ENCODE data around the gene SV2C. TPM values are rescaled to one million over a fixed set of nuclear protein-coding genes. Genes with fewer than 3 reads are reported as not detected.

The SV2C gene
- polyA plus RNA-seq, 1 donor (not counting 4 experiments of a cell fraction or from before 2014, with no cell fraction given): 0.34 TPM

DNA sequence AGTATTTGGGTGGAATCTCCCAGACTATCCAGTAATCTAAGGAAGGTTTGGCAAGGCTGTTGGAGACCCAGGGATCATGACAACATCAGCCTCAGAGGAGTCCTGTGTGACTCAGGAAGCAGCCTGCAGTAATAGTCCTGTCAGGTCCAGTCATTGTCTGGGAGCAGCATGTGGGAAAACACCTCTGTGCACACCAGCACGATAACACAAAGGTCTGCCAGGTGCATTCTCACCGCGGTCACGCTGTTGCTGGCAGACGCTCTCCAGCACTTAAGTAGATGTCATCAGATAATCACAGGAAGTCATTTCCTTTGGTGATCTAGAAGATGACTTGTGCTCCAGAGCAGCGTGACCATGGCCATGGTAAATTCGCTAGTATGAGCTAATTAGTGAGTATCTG is 220.7 kb downstream of the SV2C start:
- H3K9me3 ChIP-seq (ENCODE audit: control insufficient read depth, low read depth, low read length): no peaks in the 10 kb centered on the region
- H3K9me1 ChIP-seq (ENCODE audit: control insufficient read depth, extremely low read depth, insufficient read depth, low read length): no peaks in the 10 kb centered on the region
- H3K27me3 ChIP-seq (ENCODE audit: control insufficient read depth, extremely low read depth, insufficient read depth, low read length): no peaks in the 10 kb centered on the region
- no peak overlapping the region for H3K27ac ChIP-seq (ENCODE audit: control insufficient read depth, insufficient read depth, low read length)
- TF ChIP-seq CTCF (optimal IDR thresholded peaks at IDR 0.05 in 1 of 3, IDR thresholded peaks at IDR 0.05 in 1 of 3, conservative IDR thresholded peaks at IDR 0.05 in 1 of 3; ENCODE audit: extremely low read depth in 1 of 3, insufficient read depth in 2 of 3, low read length in 3 of 3): no peak
- TF ChIP-seq EZH2 (IDR thresholded peaks at IDR 0.05; ENCODE audit: low read length): no peak
- no peaks in the 10 kb centered on the region for H3K79me2 ChIP-seq (ENCODE audit: control insufficient read depth, insufficient read depth, low read length)
- peak; percentile 19 for DNase-seq (ENCODE audit: low read depth, low spot score)
- no peak overlapping the region for H3K4me3 ChIP-seq (ENCODE audit: control insufficient read depth in 2 of 3, extremely low read depth in 1 of 3, insufficient read depth in 2 of 3, low read depth in 1 of 3, low read length in 3 of 3)
- no peaks in the 10 kb centered on the region for H4K20me1 ChIP-seq (ENCODE audit: control insufficient read depth, extremely low read depth, insufficient read depth, low read length)
- dilution Hi-C loops (cut with MboI; ENCODE audit: extremely low pct_ligation_motif_present, low sequenced_read_pairs): no loop called here
- no peak overlapping the region for H3K9ac ChIP-seq (ENCODE audit: control insufficient read depth, extremely low read depth, insufficient read depth, low read length)
- no peaks in the 10 kb centered on the region for H3K4me1 ChIP-seq (ENCODE audit: control insufficient read depth, extremely low read depth, insufficient read depth, low read length)
- no peaks in the 10 kb centered on the region for H3K36me3 ChIP-seq (ENCODE audit: control insufficient read depth in 2 of 2, extremely low read depth in 1 of 2, insufficient read depth in 2 of 2, low read length in 2 of 2)
- no peak overlapping the region for H2AFZ ChIP-seq (ENCODE audit: control insufficient read depth, low read length)
- no peak for FAIRE-seq
- no peak overlapping the region for H3K4me2 ChIP-seq (ENCODE audit: control insufficient read depth, extremely low read depth, insufficient read depth, low read depth, low read length)

GRCh38 chr5:76305269-76305668 is 222.1 kb downstream of the SV2C start:
- Histone ChIP-seq H2AFZ (ENCODE audit: control insufficient read depth, low read length) (no peak overlapping the region), H3K36me3 (ENCODE audit: control insufficient read depth in 2 of 2, extremely low read depth in 1 of 2, insufficient read depth in 2 of 2, low read length in 2 of 2) (no peaks in the 10 kb centered on the region), H3K79me2 (ENCODE audit: control insufficient read depth, insufficient read depth, low read length) (no peaks in the 10 kb centered on the region), H3K4me2 (ENCODE audit: control insufficient read depth, extremely low read depth, insufficient read depth, low read depth, low read length) (no peak overlapping the region), H3K4me1 (ENCODE audit: control insufficient read depth, extremely low read depth, insufficient read depth, low read length) (no peaks in the 10 kb centered on the region), H3K9me3 (ENCODE audit: control insufficient read depth, low read depth, low read length) (no peaks in the 10 kb centered on the region), H3K27ac (ENCODE audit: control insufficient read depth, insufficient read depth, low read length) (no peak overlapping the region), H3K4me3 (ENCODE audit: control insufficient read depth in 2 of 3, extremely low read depth in 1 of 3, insufficient read depth in 2 of 3, low read depth in 1 of 3, low read length in 3 of 3) (no peak overlapping the region), H3K9ac (ENCODE audit: control insufficient read depth, extremely low read depth, insufficient read depth, low read length) (no peak overlapping the region), H4K20me1 (ENCODE audit: control insufficient read depth, extremely low read depth, insufficient read depth, low read length) (no peaks in the 10 kb centered on the region), H3K9me1 (ENCODE audit: control insufficient read depth, extremely low read depth, insufficient read depth, low read length) (no peaks in the 10 kb centered on the region), H3K27me3 (ENCODE audit: control insufficient read depth, extremely low read depth, insufficient read depth, low read length) (no peaks in the 10 kb centered on the region)
- DNase-seq (ENCODE audit: low read depth, low spot score) (no peak), FAIRE-seq (no peak)
- dilution Hi-C loops (cut with MboI; ENCODE audit: extremely low pct_ligation_motif_present, low sequenced_read_pairs): no loop called here
- TF ChIP-seq CTCF (optimal IDR thresholded peaks at IDR 0.05 in 1 of 3, IDR thresholded peaks at IDR 0.05 in 1 of 3, conservative IDR thresholded peaks at IDR 0.05 in 1 of 3; ENCODE audit: extremely low read depth in 1 of 3, insufficient read depth in 2 of 3, low read length in 3 of 3) (no peak), EZH2 (IDR thresholded peaks at IDR 0.05; ENCODE audit: low read length) (no peak)

All from keratinocyte (primary cell).